Neural crest cell (in vitro differentiated cells): ENCODE measurements around the gene GMDS. TPM values are rescaled to one million over a fixed set of nuclear protein-coding genes. Genes with fewer than 3 reads are reported as not detected.

Experiments used
- DNase-seq: peaks from one replicate; pipeline ENCODE4 v3.0.0; 2021; ENCODE audit warnings: low read depth, mixed read lengths, low spot score
- H3K27ac Mint-ChIP-seq: one replicate; pipeline ENCODE4 v1.8.0; 2021; ENCODE audit warnings: mild to moderate bottlenecking, mixed read lengths; ENCODE audit not compliant: unreplicated experiment
- H3K27me3 Mint-ChIP-seq: 2 replicates; pipeline ENCODE4 v1.8.0; 2021; ENCODE audit warnings: low read depth, mild to moderate bottlenecking, mixed read lengths
- H3K36me3 Mint-ChIP-seq: 2 replicates; pipeline ENCODE4 v1.8.0; 2021; ENCODE audit warnings: low read depth, mild to moderate bottlenecking, mixed read lengths
- H3K4me1 Mint-ChIP-seq: 2 replicates; pipeline ENCODE4 v1.8.0; 2021; ENCODE audit warnings: mixed read lengths
- H3K4me3 Mint-ChIP-seq: one replicate; pipeline ENCODE4 v1.8.0; 2021; ENCODE audit warnings: mild to moderate bottlenecking, mixed read lengths
- H3K9me3 Mint-ChIP-seq: 2 replicates; pipeline ENCODE4 v1.8.0; 2021; ENCODE audit warnings: mixed read lengths
- CTCF ChIP-seq: fragments of 200-600 bp; sonication (generic); conservative IDR thresholded peaks from 2 replicates; pipeline ENCODE4 v1.5.0; 2021; ENCODE audit warnings: antibody characterized with exemption, mild to moderate bottlenecking
- total RNA-seq: library from RNA; stranded (reverse); gene quantifications from 2 replicates; pipeline ENCODE4 v1.2.1, GENCODE V29; 2021

The GMDS gene
- total RNA-seq, 1 donor from 2014 or later, result 16.1 TPM

- no peak overlapping the region for H3K27ac Mint-ChIP-seq
- H3K9me3 Mint-ChIP-seq, result no peaks in the 10 kb centered on the region
- H3K4me1 Mint-ChIP-seq, result peaks cover 23% of the 10 kb centered on the region
- H3K36me3 Mint-ChIP-seq, result no peaks in the 10 kb centered on the region
- no peak for DNase-seq
- H3K27me3 Mint-ChIP-seq, result no peaks in the 10 kb centered on the region
- TF ChIP-seq CTCF, result no peak
- no peak overlapping the region for H3K4me3 Mint-ChIP-seq
Measured at GRCh38 chr6:1730882-1731281, 514.5 kb downstream of the GMDS start.

- Mint-ChIP-seq H3K27ac (no peak overlapping the region), H3K4me3 (no peak overlapping the region), H3K27me3 (no peaks in the 10 kb centered on the region), H3K36me3 (no peaks in the 10 kb centered on the region), H3K9me3 (no peaks in the 10 kb centered on the region), H3K4me1 (peaks cover 27% of the 10 kb centered on the region)
- TF ChIP-seq CTCF, result no peak
- DNase-seq, result no peak
Measured at GRCh38 chr6:1729750-1730140, 515.7 kb downstream of the GMDS start.

GRCh38 chr6:1729133-1729749 is 516.2 kb downstream of the GMDS start:
- Mint-ChIP-seq H3K27ac (no peak overlapping the region), H3K4me3 (no peak overlapping the region), H3K36me3 (no peaks in the 10 kb centered on the region), H3K9me3 (no peaks in the 10 kb centered on the region), H3K27me3 (no peaks in the 10 kb centered on the region), H3K4me1 (peaks cover 32% of the 10 kb centered on the region)
- no peak for TF ChIP-seq CTCF
- no peak for DNase-seq

- peaks cover 30% of the 10 kb centered on the region for H3K4me1 Mint-ChIP-seq
Measured at GRCh38 chr6:1726341-1726768, 519.0 kb downstream of the GMDS start.

GRCh38 chr6:1724616-1725015 is 520.8 kb downstream of the GMDS start:
- peaks cover 43% of the 10 kb centered on the region for H3K4me1 Mint-ChIP-seq
- H3K9me3 Mint-ChIP-seq, result no peaks in the 10 kb centered on the region
- no peaks in the 10 kb centered on the region for H3K36me3 Mint-ChIP-seq
- H3K4me3 Mint-ChIP-seq, result no peak overlapping the region
- no peak overlapping the region for H3K27ac Mint-ChIP-seq
- TF ChIP-seq CTCF, result no peak
- no peaks in the 10 kb centered on the region for H3K27me3 Mint-ChIP-seq
- DNase-seq, result no peak

More at GRCh38 chr6:1726341-1726768, 519.0 kb downstream of the GMDS start:
- no peak for DNase-seq
- H3K27me3 Mint-ChIP-seq, result no peaks in the 10 kb centered on the region
- H3K9me3 Mint-ChIP-seq, result no peaks in the 10 kb centered on the region
- H3K4me3 Mint-ChIP-seq, result no peak overlapping the region
- H3K27ac Mint-ChIP-seq, result no peak overlapping the region
- TF ChIP-seq CTCF, result no peak
- H3K36me3 Mint-ChIP-seq, result no peaks in the 10 kb centered on the region
